ENCODE results near the gene RAP1GAP2. TPM values are rescaled to one million over a fixed set of nuclear protein-coding genes. Genes with fewer than 3 reads are reported as not detected.
"Not testable (repeated sequence)": the region's sequence is repeated elsewhere in the genome, so short reads cannot be mapped to it uniquely, and the experiment has no call there.

Gene RAP1GAP2
- total RNA-seq = 0.11 and 0.26 TPM in 2 replicates
- 0.73 TPM for polyA plus RNA-seq (2012)

DNA sequence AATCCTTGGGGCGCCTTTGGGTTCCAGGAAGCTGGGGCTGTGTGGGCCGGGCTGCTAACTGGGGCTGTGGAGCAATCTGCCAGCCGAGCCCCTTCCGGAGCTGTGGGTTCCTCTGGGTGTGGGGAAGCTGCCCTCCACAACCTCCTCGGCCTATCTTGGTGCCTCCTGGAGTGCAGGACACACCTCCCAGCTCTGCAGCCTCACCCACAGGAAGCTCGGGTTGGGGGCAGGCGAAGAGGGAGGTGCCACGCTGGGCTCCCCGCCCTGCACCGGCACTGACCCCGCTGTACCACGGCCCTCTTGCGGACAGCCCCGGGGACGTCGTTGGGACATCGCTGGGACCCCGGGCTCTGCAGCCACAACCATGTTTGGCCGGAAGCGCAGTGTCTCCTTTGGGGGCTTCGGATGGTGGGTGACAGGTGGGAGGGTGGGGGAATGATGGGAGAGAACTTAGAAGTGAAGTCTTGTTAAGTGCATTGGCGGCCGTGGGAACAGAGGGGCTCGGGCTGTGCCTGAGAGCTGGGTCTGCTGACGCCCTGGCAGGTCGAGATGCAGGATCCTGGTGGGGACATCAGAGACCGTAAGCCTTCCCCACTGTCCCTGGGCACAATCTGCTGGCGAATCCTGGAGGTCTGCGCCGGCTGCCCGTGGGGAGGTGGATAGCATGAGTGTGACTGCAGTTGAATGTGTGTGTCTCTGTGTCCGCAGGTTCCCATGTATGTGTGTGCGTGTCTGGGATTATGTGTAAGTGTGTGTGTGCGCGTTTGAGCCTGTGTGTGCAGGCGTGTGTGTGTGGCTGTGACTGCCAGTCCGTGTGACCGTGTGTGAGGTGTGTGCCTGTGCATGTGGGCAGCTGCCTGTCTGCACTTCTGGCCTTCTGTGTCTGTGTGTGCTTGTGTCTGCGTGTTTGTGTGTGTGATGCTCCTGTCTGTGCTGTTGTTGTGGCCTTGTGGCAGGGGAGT lies at the start of gene RAP1GAP2:
RAP1GAP2 (plus strand) TSS at position 275 of the 962 bp plus-strand sequence; CDS start at position 365, 90 bp downstream.
- DNase-seq (ENCODE audit: low read depth) = no peak

- DNase-seq (ENCODE audit: low read depth) = no peak
Measured at GRCh38 chr17:2749058-2749783, 47.0 kb upstream of the RAP1GAP2 start, which contains the start of gene CCDC92B. Gene CCDC92B (minus strand): TSS chr17:2749652. CDS start chr17:2735145, 14,507 bp downstream.

DNA sequence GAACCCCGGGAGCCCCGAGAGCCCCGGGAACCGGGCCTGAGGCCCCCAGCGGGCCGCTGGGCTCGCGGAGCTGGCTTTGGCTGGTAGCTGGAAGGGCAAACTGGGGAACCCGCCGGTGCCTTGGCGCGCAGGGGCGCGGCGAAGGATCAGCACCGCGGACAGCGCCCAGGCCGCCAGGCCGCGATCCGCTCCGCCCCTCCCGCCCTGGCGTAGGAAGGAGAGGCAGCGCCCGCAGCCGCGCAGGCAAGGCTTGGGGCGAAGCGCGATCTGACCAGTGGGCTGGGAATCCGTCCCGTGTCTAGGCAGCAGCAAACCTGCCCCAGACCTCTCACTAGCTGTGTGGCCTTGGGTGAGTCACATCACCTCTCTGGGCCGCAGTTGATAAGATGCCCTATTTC lies 46.5 kb upstream of the RAP1GAP2 start:
- DNase-seq (ENCODE audit: low read depth) = peak; percentile 72

DNA sequence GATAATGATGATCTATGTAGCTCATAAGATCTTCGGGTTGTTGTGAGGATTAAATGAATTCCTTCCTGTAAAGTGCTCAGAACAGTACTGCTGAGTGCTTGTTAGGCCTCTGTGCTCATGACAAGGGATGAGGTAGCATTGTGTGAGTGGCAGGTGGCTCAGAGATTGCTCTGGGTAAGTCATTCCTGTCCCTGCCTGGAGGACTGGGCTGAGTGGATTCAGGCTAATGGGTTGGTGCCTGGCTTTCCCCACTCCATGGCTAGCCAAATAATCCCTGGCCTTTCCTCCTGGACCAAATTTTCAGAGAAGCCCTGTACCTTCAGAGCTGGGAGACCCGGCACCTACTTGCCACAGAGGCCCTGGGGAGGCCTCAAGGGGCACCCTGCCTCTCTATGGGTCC lies 45.5 kb upstream of the RAP1GAP2 start:
- DNase-seq (ENCODE audit: low read depth) = no peak

- no peak for DNase-seq (ENCODE audit: low read depth)
Measured at GRCh38 chr17:2751491-2751890, 44.7 kb upstream of the RAP1GAP2 start.

GRCh38 chr17:2755891-2756724 lies 40.1 kb upstream of the RAP1GAP2 start:
- DNase-seq (ENCODE audit: low read depth) = no peak

DNA sequence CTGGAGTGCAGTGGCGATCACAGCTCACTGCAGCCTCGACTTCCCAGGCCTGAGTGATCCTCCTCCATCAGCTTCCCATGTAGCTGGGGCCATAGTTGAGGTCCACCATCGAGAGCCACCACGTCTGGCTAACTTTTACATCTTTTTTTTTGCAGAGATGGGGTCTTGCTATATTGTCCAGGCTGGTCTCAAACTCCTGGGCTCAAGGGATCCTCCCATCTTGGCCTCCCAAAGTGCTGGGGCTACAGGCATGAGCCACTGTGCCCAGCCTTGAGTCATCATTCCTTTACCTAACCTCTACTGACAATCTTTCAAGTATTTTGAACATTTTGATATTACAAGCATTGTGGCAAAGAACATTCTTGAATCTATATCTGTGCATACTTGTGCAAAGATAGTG lies 37.4 kb upstream of the RAP1GAP2 start:
- no peak for DNase-seq (ENCODE audit: low read depth)

GRCh38 chr17:2770129-2770528 lies 26.1 kb upstream of the RAP1GAP2 start:
- DNase-seq (ENCODE audit: low read depth) = no peak

DNA sequence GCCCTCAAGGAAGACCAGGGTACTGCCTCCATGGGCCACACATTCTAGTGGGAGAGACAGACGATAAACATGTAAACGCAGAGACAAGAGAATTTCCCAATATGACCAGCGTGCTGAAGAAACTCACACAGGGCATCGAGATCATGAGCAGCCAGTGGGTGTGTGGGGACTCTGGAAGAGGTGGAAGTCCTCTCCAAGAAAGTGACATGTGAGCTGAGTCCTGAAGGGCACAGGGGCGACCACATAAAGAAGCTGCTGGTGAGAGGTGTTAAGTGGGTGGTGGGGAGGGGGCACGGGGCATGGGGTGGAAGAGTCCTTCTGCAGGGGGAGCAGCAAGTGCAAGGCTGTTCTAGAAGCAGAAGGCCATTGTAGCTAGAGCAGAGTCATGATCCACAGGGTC lies 21.0 kb upstream of the RAP1GAP2 start:
- no peak for DNase-seq (ENCODE audit: low read depth)

DNA sequence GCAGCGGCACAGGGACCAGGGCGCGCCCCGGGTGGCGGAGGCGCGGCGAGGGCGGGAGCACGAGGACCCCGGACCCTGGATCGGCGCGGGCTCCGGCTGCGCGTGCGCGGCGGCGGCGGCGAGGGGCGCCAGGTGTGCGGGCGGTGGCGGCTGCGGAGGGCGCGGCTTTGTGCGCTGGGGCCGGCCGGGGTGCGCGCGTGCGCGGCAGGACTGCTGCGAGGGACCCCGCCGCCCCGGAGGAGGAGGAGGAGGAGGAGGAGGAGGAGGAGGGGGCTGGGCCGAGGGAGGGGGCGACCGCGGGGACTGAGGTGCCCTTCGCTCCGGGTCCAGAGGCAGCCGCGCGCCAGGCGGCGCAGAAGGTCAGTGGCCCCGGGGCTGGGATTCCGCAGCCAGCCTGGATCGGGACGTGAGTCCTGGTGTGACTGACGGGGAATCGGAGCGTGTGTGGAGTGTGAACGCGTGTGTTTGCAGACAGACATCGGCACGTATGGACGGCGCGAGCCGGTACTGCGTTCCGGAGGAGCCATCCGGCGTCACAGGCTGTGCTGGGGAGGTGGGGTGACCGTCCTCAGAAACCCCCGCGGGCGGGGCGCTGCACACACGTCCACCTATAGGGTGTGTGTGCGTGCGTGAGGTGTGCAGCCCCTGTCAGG lies 19.5 kb upstream of the RAP1GAP2 start:
- DNase-seq (ENCODE audit: low read depth) = no peak

DNA sequence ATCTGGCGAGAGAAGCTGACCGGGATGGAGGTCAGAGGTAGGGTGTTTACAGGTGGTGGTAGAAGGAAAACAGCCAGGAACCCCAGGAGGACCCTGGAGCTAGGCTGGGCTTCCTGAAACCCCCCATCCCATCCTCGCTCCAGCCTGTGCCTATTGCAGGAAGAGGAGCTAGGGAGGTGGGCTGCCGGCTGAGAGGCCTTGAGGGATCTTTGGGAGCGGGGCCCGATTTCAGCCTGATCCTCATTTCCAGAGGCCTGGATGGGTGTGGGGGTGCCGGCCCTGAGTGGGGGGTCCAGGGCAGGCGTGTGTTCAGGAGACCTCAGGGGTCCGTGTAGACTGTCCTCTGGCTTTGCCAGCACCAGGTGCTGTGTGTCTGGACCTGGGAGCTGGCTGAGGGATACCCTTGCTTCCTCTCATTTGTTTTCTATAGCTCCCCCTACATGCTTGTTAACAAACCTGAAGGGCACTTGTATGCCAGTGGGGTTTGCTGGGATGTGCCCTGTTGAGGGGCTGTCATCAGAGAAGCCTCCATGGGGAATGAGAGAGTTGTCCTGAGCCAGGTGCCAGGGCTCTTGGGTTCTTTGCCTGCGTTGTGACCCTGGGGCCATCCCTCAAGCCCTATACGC lies 18.9 kb upstream of the RAP1GAP2 start:
- DNase-seq (ENCODE audit: low read depth) = no peak

- DNase-seq (ENCODE audit: low read depth) = no peak
Measured at GRCh38 chr17:2778489-2778888, 17.7 kb upstream of the RAP1GAP2 start.

GRCh38 chr17:2779545-2779944 lies 16.7 kb upstream of the RAP1GAP2 start:
- DNase-seq (ENCODE audit: low read depth) = no peak

DNA sequence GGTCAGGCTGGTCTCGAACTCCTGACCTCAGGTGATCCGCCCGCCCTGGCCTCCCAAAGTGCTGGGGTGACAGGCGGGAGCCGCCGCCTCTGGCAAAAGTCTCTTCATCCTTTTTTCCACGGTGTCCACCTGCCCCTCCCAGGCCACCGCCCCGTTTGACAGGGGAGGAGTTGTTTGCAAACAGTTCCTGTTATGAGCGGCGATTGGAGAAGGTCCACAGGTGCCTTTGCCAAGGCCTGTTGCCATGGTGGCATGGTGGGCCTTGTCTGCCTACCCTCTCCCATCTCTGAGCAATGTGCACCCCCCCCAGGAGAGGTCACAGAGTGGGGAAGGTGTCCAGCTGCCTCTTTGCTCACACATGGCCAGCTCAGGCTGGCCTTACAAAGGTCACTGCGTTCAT lies 16.0 kb upstream of the RAP1GAP2 start:
- no peak for DNase-seq (ENCODE audit: low read depth)

GRCh38 chr17:2780931-2781454 lies 15.2 kb upstream of the RAP1GAP2 start:
- DNase-seq (ENCODE audit: low read depth) = no peak

- DNase-seq (ENCODE audit: low read depth) = not testable (repeated sequence)
Measured at GRCh38 chr17:2781598-2781997, 14.6 kb upstream of the RAP1GAP2 start.

DNA sequence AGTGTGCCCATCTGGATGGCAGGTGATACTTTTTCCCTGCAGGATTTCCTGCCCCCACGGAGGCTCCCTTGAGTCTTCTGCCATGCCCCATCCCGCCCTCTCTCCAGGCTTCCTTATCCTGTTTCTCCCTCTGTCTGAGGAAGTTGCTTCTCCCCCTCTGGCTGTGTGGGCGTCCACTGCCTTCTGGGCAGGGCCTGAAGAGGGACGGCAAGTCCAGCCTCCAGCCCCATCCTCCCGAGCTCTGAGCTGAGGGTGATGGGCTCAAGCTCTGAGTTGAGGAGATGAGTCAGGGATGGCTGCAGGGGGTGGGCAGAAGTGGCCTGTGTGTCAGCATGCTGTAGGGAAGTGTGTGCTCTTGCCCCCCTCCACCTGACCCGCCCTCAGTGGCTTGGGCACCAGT lies 14.2 kb upstream of the RAP1GAP2 start:
- no peak for DNase-seq (ENCODE audit: low read depth)

GRCh38 chr17:2783310-2784030 lies 12.8 kb upstream of the RAP1GAP2 start:
- DNase-seq (ENCODE audit: low read depth) = no peak

- DNase-seq (ENCODE audit: low read depth) = no peak
Measured at GRCh38 chr17:2784864-2785263, 11.4 kb upstream of the RAP1GAP2 start.
